Measurements from ENCODE around the gene VSIG10L2. TPM values are rescaled to one million over a fixed set of nuclear protein-coding genes. Genes with fewer than 3 reads are reported as not detected.

Gene VSIG10L2
- total RNA-seq, 1 experiment from 2014 or later = not detected

- Histone ChIP-seq H2AFZ (ENCODE audit: low read length) (no peak overlapping the region), H2BK20ac (ENCODE audit: low read depth, low read length, poor library complexity, severe bottlenecking) (no peak overlapping the region), H3K4me1 (ENCODE audit: insufficient read depth, low read length) (no peaks in the 10 kb centered on the region), H3K9me3 (ENCODE audit: control insufficient read depth, low read depth, low read length) (no peaks in the 10 kb centered on the region), H3K14ac (ENCODE audit: insufficient read depth, low read length) (no peak overlapping the region), H4K91ac (ENCODE audit: insufficient read length, low read depth, low read length) (no peak overlapping the region), H3T11ph (ENCODE audit: low read length) (no peak overlapping the region), H4K5ac (ENCODE audit: insufficient read length, low read depth, low read length) (no peak overlapping the region), H3K27ac (ENCODE audit: insufficient read length, low read depth, low read length) (no peak overlapping the region), H3K56ac (ENCODE audit: insufficient read length, low read depth, low read length) (no peak overlapping the region), H3K79me2 (ENCODE audit: insufficient read depth, low read length) (no peaks in the 10 kb centered on the region), H3K9ac (ENCODE audit: extremely low read depth, insufficient read length, low read length) (no peak overlapping the region), H3K4me2 (ENCODE audit: insufficient read depth, insufficient read length, low read length) (no peak overlapping the region), H3K18ac (ENCODE audit: insufficient read length, low read depth, low read length) (no peak overlapping the region), H3K23ac (ENCODE audit: insufficient read length, low read depth, low read length) (no peak overlapping the region), H2BK120ac (ENCODE audit: low read depth, low read length, poor library complexity, severe bottlenecking) (no peak overlapping the region), H2BK12ac (ENCODE audit: insufficient read length, low read depth, low read length) (no peak overlapping the region), H3K23me2 (ENCODE audit: insufficient read length, low read depth, low read length, poor library complexity, severe bottlenecking) (no peaks in the 10 kb centered on the region), H3K79me1 (ENCODE audit: insufficient read depth, low read depth, low read length, poor library complexity, severe bottlenecking) (no peaks in the 10 kb centered on the region), H3K27me3 (ENCODE audit: insufficient read depth, low read length) (no peaks in the 10 kb centered on the region), H4K20me1 (ENCODE audit: control insufficient read depth, insufficient read depth, insufficient read length) (no peaks in the 10 kb centered on the region), H2BK5ac (ENCODE audit: insufficient read length, low read length) (no peak overlapping the region), H2AK5ac (ENCODE audit: insufficient read length, low read length) (no peak overlapping the region), H3K4ac (ENCODE audit: low read depth, low read length) (no peak overlapping the region), H4K8ac (replicated peaks; ENCODE audit: insufficient read length, low read depth, low read length) (no peak overlapping the region), H2BK15ac (ENCODE audit: low read depth, low read length) (no peak overlapping the region)
- no CpG with 5 or more reads among the region's 4 CpGs for WGBS (ENCODE audit: extremely low coverage, insufficient read length, low lambda C conversion rate)
- Mint-ChIP-seq H3K9me3 (no peaks in the 10 kb centered on the region), H3K27ac (peak overlapping the region in 1 of 3 experiments; percentile 3; a peak in 2 of 7 replicates), H3K36me3 (ENCODE audit: insufficient read depth in 1 of 3, low read depth in 3 of 3) (peaks cover 17 to 21% (median 20%) of the 10 kb centered on the region in 3 experiments; a peak in 6 of 7 replicates), H3K4me1 (no peaks in the 10 kb centered on the region), H3K27me3 (ENCODE audit: low read depth) (no peaks in the 10 kb centered on the region), H3K4me3 (no peak overlapping the region)
- TF ChIP-seq CTCF (conservative IDR thresholded peaks at IDR 0.05) = no peak
- DNase-seq = no peak
These were observed 56.3 kb downstream of the VSIG10L2 start for GRCh38 chr11:126002181-126002580.

Other genes with a start within 250 kb of the VSIG10L2 start
- not detected in 2 replicates for gene PATE1, start 199.8 kb upstream of the VSIG10L2 start, total RNA-seq (2021)
- gene PATE2, start 167.2 kb upstream of the VSIG10L2 start, total RNA-seq (2021) = 0.17 and 0.44 TPM in 2 replicates
- not detected in 2 replicates for gene PATE3, start 157.9 kb upstream of the VSIG10L2 start, total RNA-seq (2021)
- not detected in 2 replicates for gene PATE4, start 112.7 kb upstream of the VSIG10L2 start, total RNA-seq (2021)
- 8.0 and 8.6 TPM in 2 replicates for gene HYLS1, start 58.4 kb upstream of the VSIG10L2 start, total RNA-seq (2021)
- 20.0 and 26.9 TPM in 2 replicates for gene PUS3, start 42.8 kb upstream of the VSIG10L2 start, total RNA-seq (2021)
- gene DDX25, start 41.5 kb upstream of the VSIG10L2 start, total RNA-seq (2021) = 6.9 and 7.4 TPM in 2 replicates
- gene CDON, start 116.8 kb downstream of the VSIG10L2 start, total RNA-seq (2021) = 16.0 and 17.2 TPM in 2 replicates

All from H9 (cell line).